Thoracic aorta (tissue), 2 donors: ENCODE measurements around the gene PDLIM5. TPM values are rescaled to one million over a fixed set of nuclear protein-coding genes. Genes with fewer than 3 reads are reported as not detected.
A peak's percentile ranks its signal among the peaks of the same experiment; 100 is the strongest.

Source experiments
- ATAC-seq: fragments of 150-250 bp; one replicate; pipeline ENCODE4 v1.8.0; 2017; ENCODE audit warnings: low read depth; ENCODE audit not compliant: insufficient number of reproducible peaks, low FRiP score
- DNase-seq: peaks from one replicate; pipeline ENCODE4 v3.0.0-alpha.2; 2020; ENCODE audit warnings: low spot score
- H3K27ac ChIP-seq, 2 donors: fragments of 200-600 bp; sonication (generic); 1 replicate in 1 of 2; 2 replicates in 1 of 2; pipeline ENCODE4 v1.5.1; 2016; ENCODE audit warnings: mild to moderate bottlenecking in 2 of 2, moderate library complexity in 2 of 2
- H3K27me3 ChIP-seq: fragments of 200-600 bp; sonication (generic); replicated peaks from 2 replicates; pipeline ENCODE4 v1.6.0; 2016; ENCODE audit warnings: mild to moderate bottlenecking; ENCODE audit not compliant: insufficient read depth
- H3K36me3 ChIP-seq: fragments of 200-600 bp; sonication (generic); one replicate; pipeline ENCODE4 v1.5.1; 2016
- H3K4me1 ChIP-seq, 2 donors: fragments of 200-600 bp; sonication (generic); 1 replicate in 1 of 2; 2 replicates in 1 of 2; pipeline versions ENCODE4 v1.5.1 to v1.6.0; 2016; ENCODE audit warnings: low read depth in 2 of 2, mild to moderate bottlenecking in 1 of 2; ENCODE audit not compliant: control insufficient read depth in 1 of 2
- H3K4me3 ChIP-seq: fragments of 200-600 bp; sonication (generic); 2 replicates; pipeline ENCODE4 v1.5.1; 2016; ENCODE audit warnings: mild to moderate bottlenecking
- H3K9me3 ChIP-seq: fragments of 200-600 bp; sonication (generic); 2 replicates; pipeline ENCODE4 v1.5.1; 2016
- total RNA-seq, 2 donors: library from RNA; depleted of rRNA; stranded (reverse); fragments of >200 nt; gene quantifications; one replicate each; pipeline versions ENCODE4 v1.1.0 to v1.2.3, GENCODE V29; 2016
- TF ChIP-seq, protein P1 (sequence below): fragments of 200-600 bp; sonication (generic); IDR thresholded peaks from one replicate; pipeline ENCODE4 v1.5.1; 2019; ENCODE audit warnings: antibody characterized with exemption

PDLIM5 gene
- total RNA-seq, 2 donors from 2014 or later: 275 to 328 TPM

GRCh38 chr4:94533405-94534223 is 81.9 kb downstream of the PDLIM5 start:
- Histone ChIP-seq H3K9me3 (no peaks in the 10 kb centered on the region), H3K36me3 (no peaks in the 10 kb centered on the region), H3K4me3 (no peak overlapping the region), H3K27ac (peak overlapping the region in 1 of 2 donors; percentile 39), H3K4me1 (peaks cover 68 to 95% of the 10 kb centered on the region in 2 donors), H3K27me3 (no peaks in the 10 kb centered on the region)
- ATAC-seq (no peak), DNase-seq (no peak)
- TF ChIP-seq, protein P1, sequence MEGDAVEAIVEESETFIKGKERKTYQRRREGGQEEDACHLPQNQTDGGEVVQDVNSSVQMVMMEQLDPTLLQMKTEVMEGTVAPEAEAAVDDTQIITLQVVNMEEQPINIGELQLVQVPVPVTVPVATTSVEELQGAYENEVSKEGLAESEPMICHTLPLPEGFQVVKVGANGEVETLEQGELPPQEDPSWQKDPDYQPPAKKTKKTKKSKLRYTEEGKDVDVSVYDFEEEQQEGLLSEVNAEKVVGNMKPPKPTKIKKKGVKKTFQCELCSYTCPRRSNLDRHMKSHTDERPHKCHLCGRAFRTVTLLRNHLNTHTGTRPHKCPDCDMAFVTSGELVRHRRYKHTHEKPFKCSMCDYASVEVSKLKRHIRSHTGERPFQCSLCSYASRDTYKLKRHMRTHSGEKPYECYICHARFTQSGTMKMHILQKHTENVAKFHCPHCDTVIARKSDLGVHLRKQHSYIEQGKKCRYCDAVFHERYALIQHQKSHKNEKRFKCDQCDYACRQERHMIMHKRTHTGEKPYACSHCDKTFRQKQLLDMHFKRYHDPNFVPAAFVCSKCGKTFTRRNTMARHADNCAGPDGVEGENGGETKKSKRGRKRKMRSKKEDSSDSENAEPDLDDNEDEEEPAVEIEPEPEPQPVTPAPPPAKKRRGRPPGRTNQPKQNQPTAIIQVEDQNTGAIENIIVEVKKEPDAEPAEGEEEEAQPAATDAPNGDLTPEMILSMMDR: no peak

DNA sequence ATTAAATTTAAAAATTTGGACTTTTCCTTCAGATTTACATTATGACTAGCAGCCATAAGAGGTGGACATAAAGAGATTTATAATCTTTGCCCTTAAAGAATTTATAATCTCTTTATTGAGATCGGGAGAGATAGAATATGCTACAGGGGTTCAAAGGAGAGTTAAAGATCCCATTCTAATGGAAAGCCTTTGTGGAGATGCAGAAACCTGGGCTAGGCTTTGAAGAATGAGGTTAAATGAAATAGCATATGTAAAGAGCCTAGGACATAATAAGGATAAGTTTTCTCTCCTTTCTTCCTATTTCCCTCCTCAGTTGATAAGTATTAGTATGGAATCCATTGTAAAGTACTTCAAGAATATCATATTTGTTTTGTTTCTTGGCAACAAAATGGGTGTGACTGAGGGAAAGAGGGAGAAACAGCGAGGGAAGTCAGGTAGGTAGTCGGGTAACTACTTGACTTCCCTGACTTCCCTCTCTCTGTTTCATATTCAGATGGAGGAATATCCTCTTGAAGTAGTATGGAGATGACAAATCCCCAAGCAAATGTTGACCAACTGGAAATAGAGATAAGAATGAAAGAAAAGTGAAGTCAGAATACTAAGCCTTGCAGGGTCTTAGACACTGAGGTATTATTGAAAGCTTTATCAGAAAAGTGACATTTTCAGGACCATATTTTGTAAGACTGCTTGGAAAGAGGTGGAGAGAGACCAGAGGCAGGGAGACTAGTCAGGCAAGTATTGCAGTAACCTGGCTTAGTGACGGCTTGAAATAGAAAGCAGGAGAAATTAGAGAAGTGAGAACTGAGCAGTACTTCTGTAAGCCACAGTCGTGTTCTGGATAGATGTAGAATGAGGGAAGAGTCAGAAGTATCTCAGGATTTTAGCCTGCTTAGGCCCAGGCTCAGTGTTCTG is 82.9 kb downstream of the PDLIM5 start:
- DNase-seq: no peak
- H3K27me3 ChIP-seq: no peaks in the 10 kb centered on the region

GRCh38 chr4:94536049-94536448 is 84.3 kb downstream of the PDLIM5 start:
- H3K4me3 ChIP-seq: no peak overlapping the region
- H3K4me1 ChIP-seq: peaks cover 62 to 92% of the 10 kb centered on the region in 2 donors
- DNase-seq: no peak
- H3K36me3 ChIP-seq: no peaks in the 10 kb centered on the region
- peak overlapping the region in 1 of 2 donors; percentile 50 for H3K27ac ChIP-seq
- no peak for ATAC-seq
- no peaks in the 10 kb centered on the region for H3K9me3 ChIP-seq
- TF ChIP-seq, protein P1: no peak
- no peaks in the 10 kb centered on the region for H3K27me3 ChIP-seq

More for the DNA sequence above, 82.9 kb downstream of the PDLIM5 start:
- TF ChIP-seq, protein P1: no peak
- no peak for ATAC-seq
- no peaks in the 10 kb centered on the region for H3K36me3 ChIP-seq
- peak overlapping the region; percentile 36 to 39 for H3K27ac ChIP-seq
- H3K4me3 ChIP-seq: peak overlapping the region; percentile 0
- peaks cover 73 to 95% of the 10 kb centered on the region in 2 donors for H3K4me1 ChIP-seq
- H3K9me3 ChIP-seq: no peaks in the 10 kb centered on the region

DNA sequence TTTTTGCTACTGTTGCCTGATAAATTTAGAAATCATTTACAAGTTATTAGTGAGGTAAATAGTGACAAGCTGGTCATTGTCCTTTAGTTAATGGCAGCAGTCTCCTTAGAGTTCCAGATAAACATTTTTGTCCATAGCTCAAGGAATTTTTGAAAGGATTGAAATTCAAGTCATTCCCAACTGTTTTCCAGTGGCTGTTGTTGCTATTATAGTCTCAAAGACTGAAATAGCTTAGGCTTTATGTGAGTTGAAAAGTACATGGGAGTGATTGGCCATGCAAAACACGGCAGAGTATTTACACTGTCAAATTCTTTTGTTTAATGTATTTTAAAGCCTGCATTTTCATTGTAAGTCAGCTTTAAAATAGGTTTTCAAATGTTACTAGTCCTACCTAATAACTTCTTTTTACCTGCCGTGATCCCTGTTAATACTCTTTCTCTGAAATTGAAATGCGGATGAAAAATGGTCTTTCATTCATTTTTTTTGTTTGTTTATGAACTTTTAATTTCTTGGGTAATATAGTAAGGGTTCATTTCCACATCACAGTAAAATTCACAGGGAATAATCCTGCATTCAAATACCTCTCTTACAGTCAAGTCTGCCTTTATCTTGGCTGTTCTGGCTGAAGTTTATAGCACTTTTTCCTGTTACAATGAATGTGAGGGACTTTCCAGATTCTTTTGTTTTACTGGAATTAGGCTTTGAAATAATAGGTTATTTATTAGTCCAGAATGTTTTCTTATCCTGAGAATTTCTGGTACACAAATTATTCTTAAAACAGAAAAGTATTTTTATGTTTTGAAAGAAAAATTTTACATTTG is 85.1 kb downstream of the PDLIM5 start:
- Histone ChIP-seq H3K4me1 (peaks cover 56 to 92% of the 10 kb centered on the region in 2 donors), H3K27ac (peak overlapping the region in 1 of 2 donors; percentile 50), H3K27me3 (no peaks in the 10 kb centered on the region), H3K4me3 (no peak overlapping the region), H3K9me3 (no peaks in the 10 kb centered on the region), H3K36me3 (no peaks in the 10 kb centered on the region)
- DNase-seq (no peak), ATAC-seq (no peak)
- TF ChIP-seq, protein P1: no peak
